ENCODE measurements around the gene PSG6.
"Not testable (repeated sequence)": the region's sequence is repeated elsewhere in the genome, so short reads cannot be mapped to it uniquely, and the experiment has no call there.

DNA sequence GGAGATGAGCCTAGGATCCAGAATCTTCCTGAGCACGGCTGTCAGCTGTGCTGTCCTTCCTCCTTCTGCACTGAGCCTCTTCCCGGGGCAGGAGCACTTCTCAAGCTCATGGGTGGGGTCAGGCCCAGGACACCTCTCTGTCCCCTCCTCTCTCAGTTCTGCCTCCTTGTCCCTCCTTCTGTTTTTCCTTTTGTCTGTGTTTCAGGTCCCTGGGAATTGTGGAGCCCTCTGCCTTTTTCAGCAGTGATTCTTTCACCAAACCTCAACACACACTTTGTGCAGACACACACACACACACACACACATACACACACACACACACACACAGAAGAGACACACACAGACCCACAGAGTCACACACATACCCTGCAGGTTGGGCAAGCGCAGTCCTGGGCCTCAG lies 19.4 kb upstream of the PSG6 start, which contains the start of gene PSG7:
- not testable (repeated sequence) for TF ChIP-seq CTCF, POLR2A (IDR thresholded peaks at IDR 0.05)

Measured in thyroid gland (tissue), 4 donors.